Measurements from ENCODE around the gene BBS1. TPM values are rescaled to one million over a fixed set of nuclear protein-coding genes. Genes with fewer than 3 reads are reported as not detected.
A peak's percentile ranks its signal among the peaks of the same experiment; 100 is the strongest.

The BBS1 gene
- polyA plus RNA-seq, 2 of the 4 experiments (the other 2 are of a cell fraction), result 12.5 TPM

DNA sequence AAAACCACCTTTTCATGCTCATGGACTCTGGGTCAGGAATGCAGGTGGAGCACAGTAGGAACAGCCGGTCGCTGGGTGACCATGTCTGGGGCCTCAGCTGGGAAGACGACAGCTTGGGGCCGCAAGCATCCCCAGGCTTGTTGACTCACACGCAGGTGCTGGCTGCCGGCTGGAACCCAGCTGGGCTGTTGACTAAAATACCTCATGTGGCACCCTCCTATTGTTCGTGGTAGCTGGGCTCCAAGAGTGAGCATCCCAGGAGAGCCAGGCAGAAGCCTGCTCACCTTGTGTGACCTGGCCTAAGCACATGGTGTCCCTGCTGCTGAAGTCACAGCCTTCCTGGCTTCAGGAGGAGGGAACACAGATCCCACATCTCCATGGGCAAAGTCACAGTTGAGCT, 20.8 kb upstream of the BBS1 start:
- no peak overlapping the region for H3K4me3 ChIP-seq

DNA sequence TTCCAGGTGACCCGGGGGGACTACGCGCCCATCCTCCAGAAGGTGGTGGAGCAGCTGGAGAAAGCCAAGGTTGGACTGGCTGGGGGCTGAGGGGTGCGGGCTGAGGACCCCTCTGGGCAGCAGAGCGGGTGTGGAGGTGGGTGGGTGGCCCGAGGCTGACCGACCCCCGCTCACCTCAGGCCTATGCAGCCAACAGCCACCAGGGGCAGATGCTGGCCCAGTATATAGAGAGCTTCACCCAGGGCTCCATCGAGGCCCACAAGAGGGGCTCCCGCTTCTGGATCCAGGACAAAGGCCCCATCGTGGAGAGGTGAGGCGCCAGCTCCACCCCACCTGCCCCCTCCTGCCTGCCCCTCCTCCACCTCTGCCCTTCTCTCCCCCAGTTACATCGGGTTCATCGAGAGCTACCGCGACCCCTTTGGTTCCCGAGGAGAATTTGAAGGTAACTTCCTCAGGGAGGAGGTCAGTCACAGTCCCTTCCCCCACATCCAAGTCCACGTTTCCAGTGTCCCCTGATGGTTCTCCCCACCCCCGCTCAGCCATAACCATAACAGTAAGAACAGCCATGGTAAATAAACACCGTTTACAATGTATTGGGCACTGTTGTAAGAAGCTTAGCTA, 19.0 kb upstream of the BBS1 start:
- CTCF ChIA-PET, result interaction anchor here (0.7 to 6.2 kb wide), 19 partner anchors 8 to 343 kb away, joined by 3 to 27 read pairs (median 4); partner anchors contain the start of genes DPP3 and MRPL11
- 73% methylated on average over 19 of the region's 20 CpGs for WGBS (ENCODE audit: missing lambda C conversion rate)
- no peaks in the 10 kb centered on the region for H3K4me1 ChIP-seq

More for the DNA sequence above, 20.8 kb upstream of the BBS1 start:
- FAIRE-seq, result no peak
- no peak for TF ChIP-seq FOXS1 (CRISPR knock-in tag; IDR thresholded peaks at IDR 0.05)
- no peak for TF ChIP-seq RCOR1 (IDR thresholded peaks at IDR 0.05; ENCODE audit: low read depth, low read length)
- no peak for TF ChIP-seq CHD4 (IDR thresholded peaks at IDR 0.05; ENCODE audit: borderline replicate concordance)
- TF ChIP-seq MAFK (IDR thresholded peaks at IDR 0.05; ENCODE audit: partially characterized antibody), result no peak
- TF ChIP-seq PHF8 (IDR thresholded peaks at IDR 0.05; ENCODE audit: borderline replicate concordance, low read depth), result no peak
- TF ChIP-seq GATA3 (IDR thresholded peaks at IDR 0.05; ENCODE audit: borderline replicate concordance), result no peak
- no peak for TF ChIP-seq POLR2A (IDR thresholded peaks at IDR 0.05; ENCODE audit: low read length)
- TF ChIP-seq JUNB (IDR thresholded peaks at IDR 0.05), result no peak
- TF ChIP-seq HOXA7 (CRISPR knock-in tag; IDR thresholded peaks at IDR 0.05), result no peak
- no peak for TF ChIP-seq HEYL (CRISPR knock-in tag; IDR thresholded peaks at IDR 0.05)
- no peak for TF ChIP-seq TP53 (CRISPR knock-in tag; IDR thresholded peaks at IDR 0.05)
- TF ChIP-seq ZFP36 (IDR thresholded peaks at IDR 0.05; ENCODE audit: borderline replicate concordance, partially characterized antibody), result no peak
- no peak for TF ChIP-seq SMC3 (IDR thresholded peaks at IDR 0.05)
- TF ChIP-seq FOSL2 (IDR thresholded peaks at IDR 0.05), result no peak
- TF ChIP-seq FOSL2 (CRISPR knock-in tag; IDR thresholded peaks at IDR 0.05), result no peak
- ATAC-seq, result no peak
- Histone ChIP-seq H3K27ac (no peak overlapping the region), H3K9me3 (no peaks in the 10 kb centered on the region), H3K4me2 (no peak overlapping the region), H3K4me1 (no peaks in the 10 kb centered on the region)
- POLR2A ChIA-PET, result interaction anchor here (2.3 kb wide), 1 partner anchor 9 kb away, joined by 12 read pairs; the partner anchor contains the start of gene DPP3
- 79% methylated on average over 6 of the region's 7 CpGs for WGBS (ENCODE audit: missing lambda C conversion rate)
- CTCF ChIA-PET, result interaction anchor here (0.6 to 6.2 kb wide), 8 partner anchors 10 to 189 kb away, joined by 3 to 27 read pairs (median 5); partner anchors contain the start of genes DPP3 and RBM4B
- no peak for DNase-seq (ENCODE audit: low read depth in 1 of 2, low spot score in 1 of 2)

DNA sequence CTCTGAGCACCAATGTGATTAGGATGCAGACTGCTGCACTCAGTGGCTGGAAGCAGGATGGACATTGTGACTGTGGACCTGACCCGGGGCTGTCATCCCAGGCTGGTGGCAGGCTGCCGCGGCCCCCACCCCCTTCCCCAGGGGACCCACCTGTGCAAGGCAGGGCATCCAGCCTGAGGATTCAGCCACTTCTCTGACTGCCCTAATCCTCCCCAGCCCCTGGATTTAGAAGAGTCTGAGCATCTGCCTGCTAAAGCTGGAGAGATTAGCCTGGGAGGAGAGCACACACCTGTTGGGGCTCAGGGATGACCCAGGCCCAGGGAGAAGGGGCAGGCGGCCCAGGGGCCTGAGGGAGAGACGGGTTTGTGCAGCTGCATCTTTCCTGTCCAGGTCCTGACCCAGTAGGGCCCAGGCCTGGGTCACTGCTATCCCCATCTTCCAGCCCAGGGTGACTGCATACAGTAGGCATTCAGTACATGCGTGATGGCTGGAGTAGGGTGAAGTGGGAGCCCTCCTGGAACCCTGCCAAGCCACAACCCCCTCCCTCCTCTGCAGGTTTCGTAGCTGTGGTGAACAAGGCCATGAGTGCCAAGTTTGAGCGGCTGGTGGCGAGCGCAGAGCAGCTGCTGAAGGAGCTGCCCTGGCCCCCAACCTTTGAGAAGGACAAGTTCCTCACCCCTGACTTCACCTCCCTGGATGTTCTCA, 18.1 kb upstream of the BBS1 start:
- DNase-seq (ENCODE audit: low read depth in 1 of 2, low spot score in 1 of 2) (no peak), FAIRE-seq (no peak), ATAC-seq (no peak)
- Histone ChIP-seq H3K9me3 (no peaks in the 10 kb centered on the region), H3K4me2 (no peak overlapping the region), H3K4me3 (no peak overlapping the region), H3K4me1 (no peaks in the 10 kb centered on the region), H3K27ac (no peak overlapping the region)
- ChIA-PET CTCF (interaction anchor here (0.7 to 6.2 kb wide), 16 partner anchors 8 to 328 kb away, joined by 3 to 27 read pairs (median 4); partner anchors contain the start of genes DPP3 and MRPL11), POLR2A (interaction anchor here (1.6 to 2.3 kb wide), 2 partner anchors 12 kb away, joined by 4 to 12 read pairs; partner anchors contain the start of gene DPP3)
- WGBS (ENCODE audit: missing lambda C conversion rate), result 92% methylated on average over 7 of the region's 10 CpGs
- no peak for TF ChIP-seq ZC3H11A (IDR thresholded peaks at IDR 0.05)
- no peak for TF ChIP-seq HOXB5 (CRISPR knock-in tag; IDR thresholded peaks at IDR 0.05)
- TF ChIP-seq ZNF302 (CRISPR knock-in tag; IDR thresholded peaks at IDR 0.05), result no peak
- TF ChIP-seq BHLHE40 (IDR thresholded peaks at IDR 0.05; ENCODE audit: low read depth, low read length), result no peak
- no peak for TF ChIP-seq RAD21 (conservative IDR thresholded peaks at IDR 0.05 in 1 of 2, IDR thresholded peaks at IDR 0.05 in 1 of 2)
- TF ChIP-seq JUN (IDR thresholded peaks at IDR 0.05), result no peak
- no peak for TF ChIP-seq MAFK (IDR thresholded peaks at IDR 0.05; ENCODE audit: partially characterized antibody)
- TF ChIP-seq KDM1A (IDR thresholded peaks at IDR 0.05; ENCODE audit: low read depth), result no peak

More for the DNA sequence above, 19.0 kb upstream of the BBS1 start:
- POLR2A ChIA-PET, result interaction anchor here (2.3 kb wide), 1 partner anchor 11 kb away, joined by 12 read pairs; the partner anchor contains the start of gene DPP3
- Histone ChIP-seq H3K4me3 (no peak overlapping the region), H3K27ac (no peak overlapping the region), H3K9me3 (no peaks in the 10 kb centered on the region), H3K4me2 (no peak overlapping the region)
- ATAC-seq, result peak; percentile 69 to 83; a peak in 4 of 6 replicates
- no peak for DNase-seq (ENCODE audit: low read depth in 1 of 2, low spot score in 1 of 2)
- TF ChIP-seq, protein P1, sequence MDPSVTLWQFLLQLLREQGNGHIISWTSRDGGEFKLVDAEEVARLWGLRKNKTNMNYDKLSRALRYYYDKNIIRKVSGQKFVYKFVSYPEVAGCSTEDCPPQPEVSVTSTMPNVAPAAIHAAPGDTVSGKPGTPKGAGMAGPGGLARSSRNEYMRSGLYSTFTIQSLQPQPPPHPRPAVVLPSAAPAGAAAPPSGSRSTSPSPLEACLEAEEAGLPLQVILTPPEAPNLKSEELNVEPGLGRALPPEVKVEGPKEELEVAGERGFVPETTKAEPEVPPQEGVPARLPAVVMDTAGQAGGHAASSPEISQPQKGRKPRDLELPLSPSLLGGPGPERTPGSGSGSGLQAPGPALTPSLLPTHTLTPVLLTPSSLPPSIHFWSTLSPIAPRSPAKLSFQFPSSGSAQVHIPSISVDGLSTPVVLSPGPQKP (IDR thresholded peaks at IDR 0.05; ENCODE audit: low read depth, low read length), result no peak
- TF ChIP-seq, protein P2, sequence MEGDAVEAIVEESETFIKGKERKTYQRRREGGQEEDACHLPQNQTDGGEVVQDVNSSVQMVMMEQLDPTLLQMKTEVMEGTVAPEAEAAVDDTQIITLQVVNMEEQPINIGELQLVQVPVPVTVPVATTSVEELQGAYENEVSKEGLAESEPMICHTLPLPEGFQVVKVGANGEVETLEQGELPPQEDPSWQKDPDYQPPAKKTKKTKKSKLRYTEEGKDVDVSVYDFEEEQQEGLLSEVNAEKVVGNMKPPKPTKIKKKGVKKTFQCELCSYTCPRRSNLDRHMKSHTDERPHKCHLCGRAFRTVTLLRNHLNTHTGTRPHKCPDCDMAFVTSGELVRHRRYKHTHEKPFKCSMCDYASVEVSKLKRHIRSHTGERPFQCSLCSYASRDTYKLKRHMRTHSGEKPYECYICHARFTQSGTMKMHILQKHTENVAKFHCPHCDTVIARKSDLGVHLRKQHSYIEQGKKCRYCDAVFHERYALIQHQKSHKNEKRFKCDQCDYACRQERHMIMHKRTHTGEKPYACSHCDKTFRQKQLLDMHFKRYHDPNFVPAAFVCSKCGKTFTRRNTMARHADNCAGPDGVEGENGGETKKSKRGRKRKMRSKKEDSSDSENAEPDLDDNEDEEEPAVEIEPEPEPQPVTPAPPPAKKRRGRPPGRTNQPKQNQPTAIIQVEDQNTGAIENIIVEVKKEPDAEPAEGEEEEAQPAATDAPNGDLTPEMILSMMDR (IDR thresholded peaks at IDR 0.05), result 0 out of 3 replicates have a peak, but pooled peaks have one; percentile 11
- no peak for FAIRE-seq
